Osteoblast (primary cell): ENCODE measurements around the gene SRPX2. TPM values are rescaled to one million over a fixed set of nuclear protein-coding genes. Genes with fewer than 3 reads are reported as not detected.

Experiments used
- DNase-seq: peaks from one replicate; pipeline ENCODE4 v3.0.0; 2011; ENCODE audit warnings: low spot score, mixed read lengths; ENCODE audit not compliant: insufficient read length; ENCODE audit errors: missing footprints
- H2AFZ ChIP-seq: 2 replicates; pipeline ENCODE4 v1.6.0; 2011; ENCODE audit warnings: mild to moderate bottlenecking, low read length
- H3K27ac ChIP-seq: 2 replicates; pipeline ENCODE4 v1.5.1; 2011; ENCODE audit warnings: mild to moderate bottlenecking, low read depth, low read length, moderate library complexity
- H3K27me3 ChIP-seq: 2 replicates; pipeline ENCODE4 v1.6.0; 2012; ENCODE audit warnings: mild to moderate bottlenecking, control low read depth, inconsistent platforms, low read length, moderate library complexity; ENCODE audit not compliant: insufficient read depth
- H3K36me3 ChIP-seq: 2 replicates; pipeline ENCODE4 v1.5.1; 2011; ENCODE audit warnings: mild to moderate bottlenecking, low read length, control low read depth, moderate library complexity; ENCODE audit not compliant: insufficient read depth
- H3K4me1 ChIP-seq: 2 replicates; pipeline ENCODE4 v1.5.1; 2011; ENCODE audit warnings: mild to moderate bottlenecking, low read length, control low read depth, moderate library complexity; ENCODE audit not compliant: insufficient read depth
- H3K4me2 ChIP-seq: 2 replicates; pipeline ENCODE4 v1.6.0; 2011; ENCODE audit warnings: mild to moderate bottlenecking, low read length; ENCODE audit not compliant: insufficient read depth
- H3K4me3 ChIP-seq: fragments of 200-600 bp; sonication (generic); 3 replicates; pipeline ENCODE4 v1.5.1; 2012; ENCODE audit warnings: mild to moderate bottlenecking, low read length, inconsistent platforms; ENCODE audit not compliant: insufficient read depth
- H3K79me2 ChIP-seq: 2 replicates; pipeline ENCODE4 v1.6.0; 2012; ENCODE audit warnings: mild to moderate bottlenecking, low read length, control low read depth, inconsistent platforms; ENCODE audit not compliant: insufficient read depth
- H3K9me3 ChIP-seq: 2 replicates; pipeline ENCODE4 v1.5.1; 2011; ENCODE audit warnings: low read depth, low read length, control low read depth
- H4K20me1 ChIP-seq: 2 replicates; pipeline ENCODE4 v1.6.0; 2012; ENCODE audit warnings: mild to moderate bottlenecking, low read length, control low read depth; ENCODE audit not compliant: insufficient read depth
- total RNA-seq: library from RNA; depleted of rRNA; stranded (reverse); fragments of >200 nt; gene quantifications from 2 replicates; pipeline ENCODE4 v1.2.3, GENCODE V29; 2012
- TF ChIP-seq, protein P1 (sequence below): IDR thresholded peaks from 2 replicates; pipeline ENCODE4 v1.5.1; 2011; ENCODE audit warnings: mild to moderate bottlenecking, low read depth, low read length, moderate library complexity; ENCODE audit errors: extremely low read depth

The SRPX2 gene
- total RNA-seq, 1 donor, result 36.9 TPM

DNA sequence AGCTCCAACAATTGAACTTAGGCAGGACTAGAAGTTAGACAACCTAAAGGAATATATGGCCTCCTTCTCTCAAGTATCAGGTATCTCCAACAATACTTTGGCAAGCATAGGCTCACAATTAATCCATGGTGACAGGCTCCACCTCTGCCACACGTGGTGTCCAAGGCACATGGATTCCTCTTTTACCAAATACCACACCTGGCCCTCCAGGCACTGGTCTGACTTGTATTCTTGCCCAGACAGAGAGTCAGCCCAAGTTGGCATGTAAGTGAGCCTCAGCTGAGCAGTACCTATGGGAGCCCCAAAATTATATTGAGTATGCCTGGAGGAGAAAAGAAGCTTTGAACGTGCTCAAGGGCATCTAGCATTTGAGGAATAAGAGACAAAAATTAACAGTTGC lies 19.6 kb downstream of the SRPX2 start:
- DNase-seq, result no peak
- no peaks in the 10 kb centered on the region for H3K27me3 ChIP-seq
- no peaks in the 10 kb centered on the region for H4K20me1 ChIP-seq
- H3K79me2 ChIP-seq, result no peaks in the 10 kb centered on the region
- H3K27ac ChIP-seq, result no peak overlapping the region
- H3K4me2 ChIP-seq, result no peak overlapping the region
- H3K9me3 ChIP-seq, result no peaks in the 10 kb centered on the region
- peaks cover 8% of the 10 kb centered on the region for H3K4me1 ChIP-seq
- TF ChIP-seq, protein P1, sequence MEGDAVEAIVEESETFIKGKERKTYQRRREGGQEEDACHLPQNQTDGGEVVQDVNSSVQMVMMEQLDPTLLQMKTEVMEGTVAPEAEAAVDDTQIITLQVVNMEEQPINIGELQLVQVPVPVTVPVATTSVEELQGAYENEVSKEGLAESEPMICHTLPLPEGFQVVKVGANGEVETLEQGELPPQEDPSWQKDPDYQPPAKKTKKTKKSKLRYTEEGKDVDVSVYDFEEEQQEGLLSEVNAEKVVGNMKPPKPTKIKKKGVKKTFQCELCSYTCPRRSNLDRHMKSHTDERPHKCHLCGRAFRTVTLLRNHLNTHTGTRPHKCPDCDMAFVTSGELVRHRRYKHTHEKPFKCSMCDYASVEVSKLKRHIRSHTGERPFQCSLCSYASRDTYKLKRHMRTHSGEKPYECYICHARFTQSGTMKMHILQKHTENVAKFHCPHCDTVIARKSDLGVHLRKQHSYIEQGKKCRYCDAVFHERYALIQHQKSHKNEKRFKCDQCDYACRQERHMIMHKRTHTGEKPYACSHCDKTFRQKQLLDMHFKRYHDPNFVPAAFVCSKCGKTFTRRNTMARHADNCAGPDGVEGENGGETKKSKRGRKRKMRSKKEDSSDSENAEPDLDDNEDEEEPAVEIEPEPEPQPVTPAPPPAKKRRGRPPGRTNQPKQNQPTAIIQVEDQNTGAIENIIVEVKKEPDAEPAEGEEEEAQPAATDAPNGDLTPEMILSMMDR, result no peak
- no peak overlapping the region for H2AFZ ChIP-seq
- H3K4me3 ChIP-seq, result no peak overlapping the region
- peaks cover 29% of the 10 kb centered on the region for H3K36me3 ChIP-seq

DNA sequence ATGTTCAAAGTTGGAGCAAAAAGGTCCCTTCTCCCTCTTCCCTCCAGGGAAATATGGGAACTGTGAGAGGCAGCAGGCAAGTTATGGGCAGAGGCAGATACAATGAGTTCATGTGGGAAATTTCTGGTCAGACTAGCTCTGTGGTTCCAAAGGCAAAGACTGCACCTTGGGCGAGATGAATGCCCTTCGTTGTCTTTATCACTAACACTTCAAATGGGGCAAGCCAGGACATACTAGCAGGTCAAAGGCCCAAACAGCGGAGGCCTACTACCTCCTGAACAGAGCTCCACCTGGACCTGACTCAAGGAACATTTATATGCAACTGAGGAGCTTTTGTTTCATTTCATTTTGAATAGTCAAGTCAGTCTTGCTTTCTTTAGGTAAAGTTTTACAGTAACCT lies 29.0 kb downstream of the SRPX2 start:
- TF ChIP-seq, protein P1, result no peak
- H4K20me1 ChIP-seq, result no peaks in the 10 kb centered on the region
- no peaks in the 10 kb centered on the region for H3K79me2 ChIP-seq
- H3K9me3 ChIP-seq, result no peaks in the 10 kb centered on the region
- no peak overlapping the region for H2AFZ ChIP-seq
- H3K27me3 ChIP-seq, result peaks cover 2% of the 10 kb centered on the region
- peak overlapping the region; percentile 40 for H3K27ac ChIP-seq
- H3K4me3 ChIP-seq, result no peak overlapping the region
- H3K4me1 ChIP-seq, result peaks cover 28% of the 10 kb centered on the region
- peaks cover 10% of the 10 kb centered on the region for H3K36me3 ChIP-seq
- no peak overlapping the region for H3K4me2 ChIP-seq
- no peak for DNase-seq

DNA sequence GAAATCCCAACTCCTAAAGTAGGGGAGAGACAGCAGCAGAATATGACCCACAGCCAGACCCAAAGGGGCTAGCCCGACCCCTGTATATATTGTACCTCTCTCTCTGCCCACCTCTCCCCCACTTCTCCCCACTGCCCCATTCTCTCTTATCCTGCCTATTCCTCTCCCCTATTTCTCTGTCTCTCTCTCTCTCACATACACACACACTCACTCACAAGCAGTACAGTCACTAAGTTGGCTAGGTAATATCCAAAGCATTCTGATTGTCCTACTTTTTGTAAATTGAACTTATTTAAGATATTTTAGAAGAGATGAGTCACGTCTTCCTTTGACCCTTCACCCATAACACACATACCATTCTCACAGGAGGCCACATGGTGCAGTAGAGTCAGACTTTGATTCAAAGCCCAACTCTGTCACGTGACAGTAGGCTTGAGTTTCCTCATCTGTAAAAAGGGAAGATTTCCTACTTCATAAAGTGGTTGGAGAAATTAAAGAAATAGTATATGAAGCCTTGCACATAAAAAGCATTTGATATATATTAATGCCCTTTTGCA lies 29.5 kb downstream of the SRPX2 start:
- H3K27me3 ChIP-seq, result peaks cover 2% of the 10 kb centered on the region
- H3K27ac ChIP-seq, result peak overlapping the region; percentile 40
- no peaks in the 10 kb centered on the region for H3K79me2 ChIP-seq
- peaks cover 10% of the 10 kb centered on the region for H3K36me3 ChIP-seq
- TF ChIP-seq, protein P1, result no peak
- H3K4me1 ChIP-seq, result peaks cover 28% of the 10 kb centered on the region
- peak; percentile 76 for DNase-seq
- H2AFZ ChIP-seq, result no peak overlapping the region
- H3K9me3 ChIP-seq, result no peaks in the 10 kb centered on the region
- H3K4me3 ChIP-seq, result no peak overlapping the region
- no peak overlapping the region for H3K4me2 ChIP-seq
- no peaks in the 10 kb centered on the region for H4K20me1 ChIP-seq

DNA sequence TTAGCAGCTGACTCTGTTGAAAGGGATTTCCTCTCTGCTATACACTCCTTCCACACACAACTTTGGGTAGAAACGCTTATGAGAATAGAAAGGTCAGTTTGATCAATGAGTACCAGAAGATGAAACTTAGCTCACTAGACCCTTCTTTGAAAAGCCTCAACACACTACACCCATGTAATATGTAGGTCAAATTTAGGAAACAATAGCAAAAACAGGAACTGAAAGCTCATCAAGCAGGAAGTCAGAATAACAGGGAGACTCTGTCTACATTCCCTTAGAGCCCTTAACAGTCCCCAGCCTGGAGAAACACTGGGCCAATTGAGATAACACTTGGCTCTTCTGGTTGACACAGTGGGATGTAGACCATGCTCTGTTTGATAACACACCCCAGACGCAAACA lies 30.7 kb downstream of the SRPX2 start:
- DNase-seq, result no peak
- no peak overlapping the region for H3K4me2 ChIP-seq
- no peak overlapping the region for H3K27ac ChIP-seq
- H3K9me3 ChIP-seq, result no peaks in the 10 kb centered on the region
- H2AFZ ChIP-seq, result no peak overlapping the region
- no peaks in the 10 kb centered on the region for H3K79me2 ChIP-seq
- TF ChIP-seq, protein P1, result no peak
- H3K36me3 ChIP-seq, result peaks cover 10% of the 10 kb centered on the region
- peaks cover 28% of the 10 kb centered on the region for H3K4me1 ChIP-seq
- H3K4me3 ChIP-seq, result no peak overlapping the region
- H3K27me3 ChIP-seq, result peaks cover 2% of the 10 kb centered on the region
- H4K20me1 ChIP-seq, result no peaks in the 10 kb centered on the region
